Measurements from ENCODE around the gene SPOCK1. TPM values are rescaled to one million over a fixed set of nuclear protein-coding genes. Genes with fewer than 3 reads are reported as not detected.

SPOCK1 gene
- total and polyA plus RNA-seq, 2 of the 4 experiments (the other 2 are of a cell fraction), result 5.0 to 20.3 TPM

GRCh38 chr5:137340881-137341280 is 158.2 kb downstream of the SPOCK1 start:
- Histone ChIP-seq H3K9me3 (ENCODE audit: control insufficient read depth, insufficient read depth, low read length) (no peaks in the 10 kb centered on the region), H3K27ac (ENCODE audit: insufficient read depth, low read length) (no peak overlapping the region), H2BK5ac (ENCODE audit: low read depth, low read length, poor library complexity, severe bottlenecking) (no peak overlapping the region), H3K18ac (ENCODE audit: low read depth, low read length) (no peak overlapping the region), H2AK9ac (replicated peaks; ENCODE audit: low read depth, low read length, poor library complexity) (no peak overlapping the region), H3K23ac (ENCODE audit: low read depth, low read length) (no peak overlapping the region), H2BK120ac (ENCODE audit: low read depth, low read length) (no peak overlapping the region), H3K9ac (ENCODE audit: low read depth, low read length) (no peak overlapping the region), H2AFZ (replicated peaks; ENCODE audit: low read length, poor library complexity) (no peak overlapping the region), H3K4me2 (ENCODE audit: low read depth, low read length) (no peak overlapping the region), H3K9me1 (ENCODE audit: insufficient read depth, low read length) (no peaks in the 10 kb centered on the region), H2AK5ac (ENCODE audit: low read depth, low read length) (no peak overlapping the region), H3K4me1 (ENCODE audit: control insufficient read depth, insufficient read depth, low read length) (no peaks in the 10 kb centered on the region), H4K91ac (ENCODE audit: insufficient read depth, low read depth, low read length) (no peak overlapping the region), H3K79me1 (ENCODE audit: low read depth in 1 of 2, low read length in 2 of 2) (no peaks in the 10 kb centered on the region), H2BK20ac (ENCODE audit: low read depth, low read length) (no peak overlapping the region), H3K4me3 (ENCODE audit: insufficient read depth, low read depth, low read length) (no peak overlapping the region), H3K56ac (ENCODE audit: extremely low read depth, insufficient read depth, low read length) (no peak overlapping the region), H3K4ac (ENCODE audit: low read depth, low read length) (no peak overlapping the region), H4K8ac (ENCODE audit: low read depth in 2 of 2, low read length in 2 of 2) (no peak overlapping the region), H4K20me1 (ENCODE audit: insufficient read depth, low read length) (no peaks in the 10 kb centered on the region), H2BK15ac (ENCODE audit: low read depth, low read length) (no peak overlapping the region), H4K5ac (ENCODE audit: low read depth, low read length) (no peak overlapping the region), H3K36me3 (ENCODE audit: control insufficient read depth, insufficient read depth, low read length) (no peaks in the 10 kb centered on the region), H3K14ac (replicated peaks; ENCODE audit: low read depth, low read length) (no peak overlapping the region), H3K27me3 (ENCODE audit: control insufficient read depth, insufficient read depth, low read length) (0 out of 2 replicates have a peak, but pooled peaks cover 2% of the 10 kb centered on the region)
- no peak for ATAC-seq (ENCODE audit: low read depth)
- intact Hi-C loops (cut with micrococcal nuclease) (no loop called here), in situ Hi-C loops (cut with MboI; ENCODE audit: low sequenced_read_pairs) (loop anchor here (5.0 kb wide), 1 partner anchor 161 kb away; no protein-coding TSS in a partner anchor), dilution Hi-C loops (cut with HindIII; ENCODE audit: low sequenced_read_pairs, unreplicated experiment) (no loop called here)
- 40% methylated on average over 1 of the region's 4 CpGs; no CpG with 5 or more reads in 1 of the 2 experiments for WGBS, 2 experiments (ENCODE audit: extremely low coverage in 2 of 2, insufficient read length in 1 of 2)
- TF ChIP-seq CHD1 (IDR thresholded peaks at IDR 0.05; ENCODE audit: low read depth, low read length), result no peak
- no peak for TF ChIP-seq SMC3 (IDR thresholded peaks at IDR 0.05; ENCODE audit: low read depth, low read length)
- TF ChIP-seq ELK1 (IDR thresholded peaks at IDR 0.05; ENCODE audit: borderline replicate concordance, low read depth, low read length), result no peak
- TF ChIP-seq CEBPB (IDR thresholded peaks at IDR 0.05; ENCODE audit: low read depth, low read length), result no peak
- no peak for TF ChIP-seq POLR2A (IDR thresholded peaks at IDR 0.05; ENCODE audit: low read depth, low read length)
- no peak for TF ChIP-seq USF2 (IDR thresholded peaks at IDR 0.05; ENCODE audit: low read depth, low read length)
- no peak for TF ChIP-seq MAFK (IDR thresholded peaks at IDR 0.05; ENCODE audit: low read depth, low read length)
- TF ChIP-seq MAZ (IDR thresholded peaks at IDR 0.05; ENCODE audit: borderline replicate concordance, low read depth, low read length), result no peak
- TF ChIP-seq RFX5 (IDR thresholded peaks at IDR 0.05; ENCODE audit: low read depth, low read length), result no peak
- no peak for TF ChIP-seq NFE2L2 (IDR thresholded peaks at IDR 0.05; ENCODE audit: low read depth, low read length)
- TF ChIP-seq RCOR1 (IDR thresholded peaks at IDR 0.05; ENCODE audit: insufficient replicate concordance, low read length), result no peak
- no peak for TF ChIP-seq MXI1 (IDR thresholded peaks at IDR 0.05; ENCODE audit: borderline replicate concordance, low read depth, low read length)
- no peak for TF ChIP-seq RAD21 (IDR thresholded peaks at IDR 0.05; ENCODE audit: low read length)
- DNase-seq, result no peak
- CTCF ChIA-PET, result interaction anchor here (0.6 to 1.6 kb wide), 2 partner anchors 20 to 52 kb away, joined by 3 to 4 read pairs; no protein-coding TSS in a partner anchor
- no TSS peak for BruUV-seq (replicated peaks)
- POLR2A ChIA-PET (ENCODE audit: unreplicated experiment), result no interaction called here

Measured in IMR-90 (cell line).